Measurements from ENCODE around the gene GPER1.
"Not testable (repeated sequence)": the region's sequence is repeated elsewhere in the genome, so short reads cannot be mapped to it uniquely, and the experiment has no call there.

GPER1 gene

DNA sequence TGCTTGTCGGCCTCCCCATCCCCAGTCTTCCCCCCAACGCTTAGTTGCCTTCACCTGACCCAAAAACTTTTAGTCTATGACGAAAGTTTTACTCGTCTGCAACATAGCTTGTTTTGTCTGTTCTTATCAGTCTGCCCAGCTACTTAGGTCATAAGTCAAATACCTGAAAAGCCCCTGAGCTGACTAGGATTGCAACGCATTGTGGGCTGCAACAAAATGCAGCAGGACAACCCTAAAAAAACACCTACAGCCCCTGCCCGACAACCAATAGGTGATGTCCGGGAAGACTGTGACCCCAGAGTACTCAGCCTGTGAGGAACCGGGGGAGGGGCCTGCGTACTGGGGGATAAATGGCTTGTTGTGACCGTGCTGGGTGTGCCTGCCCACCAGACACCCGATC is 19.3 kb upstream of the GPER1 start:
- DNase-seq (ENCODE audit: low read depth) = no peak

DNA sequence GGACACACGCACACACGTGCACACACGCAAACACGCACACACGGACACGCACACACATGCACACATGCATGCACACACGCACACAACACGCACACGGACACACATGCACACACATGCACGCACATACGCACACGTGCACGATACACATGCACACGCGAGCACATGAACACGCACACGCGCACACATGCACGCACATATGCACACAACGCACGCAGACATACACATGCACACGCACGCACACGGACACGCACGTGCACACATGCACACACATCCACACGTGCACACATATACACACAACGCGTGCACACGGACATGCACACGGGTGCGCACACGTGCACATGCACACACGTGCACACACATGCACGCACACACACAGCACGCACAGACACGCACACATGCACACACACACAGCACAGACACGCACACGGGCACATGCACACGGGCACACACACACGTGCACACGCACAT is 17.3 kb upstream of the GPER1 start:
- DNase-seq (ENCODE audit: low read depth) = no peak

DNA sequence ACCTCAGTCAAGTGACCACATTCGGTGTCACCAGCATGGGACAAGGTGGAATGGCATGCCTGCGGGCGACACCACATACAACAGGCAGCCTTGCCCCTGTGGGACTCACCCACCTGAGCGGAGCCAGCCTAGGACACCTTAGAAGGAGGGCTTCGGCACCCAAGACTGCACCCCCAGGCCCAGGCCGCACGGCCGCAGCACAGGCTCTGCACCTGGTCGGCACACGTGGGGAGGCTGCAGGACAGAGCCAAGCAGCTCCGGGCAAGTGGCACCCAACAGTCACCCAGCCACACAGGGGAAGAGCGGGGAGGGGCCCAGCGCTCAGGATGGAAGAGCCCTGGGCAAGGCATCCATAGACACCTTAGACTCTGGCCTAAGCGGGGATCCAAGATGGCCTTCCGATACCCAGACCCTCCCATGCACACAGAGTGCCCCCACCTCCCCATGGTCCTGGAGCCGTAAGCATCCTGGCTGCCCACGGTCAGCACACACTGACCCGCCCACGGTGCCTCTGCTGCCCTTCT is 16.1 kb upstream of the GPER1 start:
- no peak for DNase-seq (ENCODE audit: low read depth)

DNA sequence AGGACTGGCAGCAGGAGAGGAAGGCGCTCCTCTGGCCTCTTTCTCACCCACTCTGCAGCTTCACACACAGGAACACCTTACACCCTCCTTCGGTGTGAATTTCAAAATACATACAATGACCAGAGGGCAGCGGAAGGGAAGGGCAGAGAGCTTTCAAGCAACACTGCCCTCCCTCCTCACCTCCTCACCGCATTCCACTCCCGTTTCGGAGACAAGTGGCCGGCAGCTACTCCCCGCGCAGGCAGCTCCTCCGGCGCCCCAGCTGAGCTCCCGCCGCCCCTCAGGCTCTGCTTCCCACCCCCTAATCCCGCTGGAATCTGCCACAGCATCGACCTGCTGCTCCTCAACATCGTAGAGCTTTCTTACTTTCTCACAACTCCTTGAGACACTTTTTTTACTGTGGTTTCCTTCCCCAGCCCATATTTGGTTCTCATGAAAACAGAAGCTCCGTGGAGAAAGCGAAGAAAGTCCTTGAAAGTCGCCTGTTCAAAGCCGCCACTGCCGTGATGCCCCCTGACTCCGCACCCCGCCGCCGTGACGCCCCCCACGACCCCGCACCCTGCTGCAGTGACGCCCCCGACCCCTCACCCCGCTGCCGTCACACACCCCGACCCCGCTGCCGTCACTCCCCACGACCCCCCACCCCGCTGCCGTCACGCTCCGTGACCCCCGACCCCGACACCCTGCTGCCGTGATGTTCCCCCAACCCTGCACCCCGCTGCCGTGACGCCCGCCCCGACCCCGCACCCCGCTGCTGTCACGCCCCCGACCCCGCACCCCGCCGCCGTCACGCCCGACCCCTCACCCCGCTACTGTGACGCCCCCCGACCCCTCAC is 14.6 kb upstream of the GPER1 start:
- DNase-seq (ENCODE audit: low read depth) = no peak

DNA sequence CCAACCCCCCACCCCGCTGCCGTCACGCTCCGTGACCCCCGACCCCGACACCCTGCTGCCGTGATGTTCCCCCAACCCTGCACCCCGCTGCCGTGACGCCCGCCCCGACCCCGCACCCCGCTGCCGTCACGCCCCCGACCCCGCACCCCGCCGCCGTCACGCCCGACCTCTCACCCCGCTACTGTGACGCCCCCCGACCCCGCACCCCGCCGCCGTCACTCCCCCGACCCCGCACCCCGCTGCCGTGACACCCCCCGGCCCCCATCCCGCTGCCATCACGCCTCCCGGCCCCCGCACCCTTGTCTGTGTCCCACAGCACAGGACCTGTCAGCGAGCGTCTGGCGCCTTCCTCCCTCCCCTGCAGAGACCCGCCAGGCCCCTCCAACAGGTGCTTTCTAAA is 13.9 kb upstream of the GPER1 start:
- DNase-seq (ENCODE audit: low read depth) = not testable (repeated sequence)

DNA sequence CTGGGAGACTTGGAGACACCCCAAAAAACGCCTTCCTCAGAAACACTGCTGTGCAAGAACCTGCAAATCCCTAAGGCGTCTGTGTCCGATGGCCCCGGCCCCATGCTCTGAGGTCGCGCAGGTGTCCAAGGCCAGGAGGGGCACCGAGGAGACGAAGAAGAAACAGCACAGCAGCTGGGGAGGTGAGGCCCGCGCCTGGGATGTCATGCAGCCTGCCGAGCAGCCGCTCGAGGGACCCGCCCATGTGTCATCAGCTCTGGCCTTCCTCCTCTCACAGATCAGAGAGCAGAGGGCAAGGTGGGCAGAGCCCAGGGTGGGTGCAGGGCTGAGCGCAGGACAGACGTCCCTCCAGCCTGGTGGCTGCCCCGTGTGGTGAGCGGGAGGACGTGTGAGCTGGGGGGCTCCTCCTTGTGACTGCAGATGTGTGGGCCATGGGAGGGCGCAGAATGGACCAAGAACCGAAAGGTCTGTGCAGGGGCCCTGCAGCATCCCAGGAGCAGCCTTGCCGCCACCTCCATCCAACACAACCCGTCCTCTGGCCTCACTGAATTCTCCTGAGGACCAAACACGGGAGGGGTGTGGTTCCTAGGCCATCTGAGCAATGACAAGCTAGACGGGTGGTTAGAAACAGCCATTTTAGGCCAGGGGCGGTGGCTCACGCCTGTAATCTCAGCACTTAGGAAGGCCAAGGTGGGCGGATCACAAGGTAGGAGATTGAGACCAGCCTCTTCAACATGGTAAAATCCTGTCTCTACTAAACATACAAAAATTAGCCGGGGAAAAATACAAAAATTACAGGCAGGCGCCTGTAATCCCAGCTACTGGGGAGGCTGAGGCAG is 13.1 kb upstream of the GPER1 start:
- DNase-seq (ENCODE audit: low read depth) = no peak

DNA sequence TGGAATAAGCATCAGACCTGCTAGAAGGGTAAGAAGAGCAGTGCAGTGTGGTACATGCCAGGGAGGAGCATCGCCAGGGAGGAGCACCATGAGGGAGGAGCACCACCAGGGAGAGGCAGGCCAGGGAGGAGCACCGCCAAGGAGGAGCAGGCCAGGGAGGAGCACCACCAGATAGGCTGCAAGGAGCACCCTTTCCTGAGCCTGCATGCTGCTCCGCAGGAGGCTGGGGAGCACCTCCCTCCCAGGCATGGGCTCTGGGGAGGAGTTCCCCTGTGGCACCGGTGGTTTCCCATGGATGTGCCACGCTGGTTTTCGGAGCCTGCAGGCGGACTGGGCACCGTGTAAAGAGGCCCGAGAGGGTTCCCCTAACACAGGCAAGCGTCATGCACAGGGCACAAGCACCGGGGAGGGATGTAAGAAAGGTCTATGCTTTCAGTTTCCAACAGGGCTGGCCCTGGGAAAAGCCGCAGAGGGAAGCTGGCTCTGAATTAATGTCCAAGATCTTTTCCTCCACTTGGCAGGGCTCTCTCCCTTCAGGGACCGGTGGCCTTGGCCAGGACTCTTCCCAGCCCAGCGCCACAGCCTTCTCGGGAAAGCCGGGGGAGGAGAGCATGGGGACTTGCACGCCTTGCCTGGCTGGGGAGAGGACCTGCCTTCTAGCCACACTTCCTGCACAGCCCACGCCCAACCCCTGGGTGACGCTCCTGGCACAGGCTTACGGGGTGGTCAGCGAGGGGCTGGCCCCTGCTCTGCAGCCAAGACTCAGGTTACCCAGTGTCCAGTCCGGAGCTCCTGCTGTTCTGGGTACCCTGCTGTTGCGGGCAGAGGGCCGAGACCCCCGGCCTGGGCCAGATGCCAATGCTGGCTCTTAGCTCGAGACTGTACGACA is 11.5 kb upstream of the GPER1 start:
- no peak for DNase-seq (ENCODE audit: low read depth)

DNA sequence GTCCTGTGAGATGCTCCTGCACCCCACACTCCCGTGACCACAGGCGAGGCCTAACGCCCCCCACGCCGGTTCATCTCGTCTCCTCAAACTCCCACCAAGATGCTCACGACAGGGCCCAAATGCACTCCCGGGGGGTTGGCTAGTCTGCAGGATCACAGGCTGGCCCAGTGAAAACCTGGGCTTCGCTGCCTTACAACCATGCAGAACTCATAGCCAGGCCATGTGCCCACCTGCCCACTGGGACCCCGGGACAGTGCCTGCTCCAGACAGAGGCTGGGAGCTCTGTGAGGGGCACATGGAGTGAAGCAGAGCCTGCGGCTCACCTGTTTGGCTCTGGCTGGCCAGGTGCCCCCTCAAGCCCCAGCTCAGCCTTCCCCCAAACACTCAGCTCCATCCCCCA is 9.4 kb upstream of the GPER1 start:
- DNase-seq (ENCODE audit: low read depth) = no peak

DNA sequence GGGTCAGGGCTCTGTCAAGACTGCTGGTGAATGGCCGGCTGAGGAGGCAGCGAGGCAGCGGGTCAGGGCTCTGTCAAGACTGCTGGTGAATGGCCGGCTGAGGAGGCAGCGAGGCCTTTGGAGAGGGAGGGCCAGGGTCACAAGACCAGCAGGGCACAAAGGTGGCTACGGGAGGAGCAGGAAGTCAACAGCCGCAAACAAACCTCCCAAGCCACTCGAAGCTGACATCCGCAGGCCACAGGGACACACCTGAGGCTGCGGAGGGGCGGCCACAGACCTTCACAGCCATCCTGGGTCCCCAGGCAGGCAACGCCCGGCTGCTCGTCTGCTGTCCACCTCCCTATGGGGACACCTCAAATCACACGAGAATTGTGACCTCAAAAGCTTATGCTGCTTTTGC is 8.9 kb upstream of the GPER1 start:
- DNase-seq (ENCODE audit: low read depth) = no peak

DNA sequence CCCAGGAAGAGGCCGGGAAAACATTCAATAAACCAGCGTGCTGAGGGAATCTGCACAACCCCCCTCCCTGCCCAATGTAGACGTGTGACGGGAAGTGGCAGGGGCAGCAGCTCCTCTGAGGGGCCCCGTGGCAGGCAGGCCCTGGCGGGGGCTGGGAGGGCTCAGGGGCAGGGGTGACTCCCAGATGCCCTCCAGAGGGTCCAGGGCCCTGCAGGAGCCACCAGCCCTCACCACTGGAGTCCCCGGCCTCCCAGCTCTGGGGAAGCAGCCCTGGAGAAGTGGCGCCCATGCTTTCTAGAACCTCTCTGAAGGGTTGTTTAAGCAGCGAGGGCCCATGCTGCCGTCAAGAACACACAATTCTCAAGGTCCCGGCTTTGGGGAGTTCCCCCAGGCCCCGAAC is 8.4 kb upstream of the GPER1 start:
- DNase-seq (ENCODE audit: low read depth) = no peak

DNA sequence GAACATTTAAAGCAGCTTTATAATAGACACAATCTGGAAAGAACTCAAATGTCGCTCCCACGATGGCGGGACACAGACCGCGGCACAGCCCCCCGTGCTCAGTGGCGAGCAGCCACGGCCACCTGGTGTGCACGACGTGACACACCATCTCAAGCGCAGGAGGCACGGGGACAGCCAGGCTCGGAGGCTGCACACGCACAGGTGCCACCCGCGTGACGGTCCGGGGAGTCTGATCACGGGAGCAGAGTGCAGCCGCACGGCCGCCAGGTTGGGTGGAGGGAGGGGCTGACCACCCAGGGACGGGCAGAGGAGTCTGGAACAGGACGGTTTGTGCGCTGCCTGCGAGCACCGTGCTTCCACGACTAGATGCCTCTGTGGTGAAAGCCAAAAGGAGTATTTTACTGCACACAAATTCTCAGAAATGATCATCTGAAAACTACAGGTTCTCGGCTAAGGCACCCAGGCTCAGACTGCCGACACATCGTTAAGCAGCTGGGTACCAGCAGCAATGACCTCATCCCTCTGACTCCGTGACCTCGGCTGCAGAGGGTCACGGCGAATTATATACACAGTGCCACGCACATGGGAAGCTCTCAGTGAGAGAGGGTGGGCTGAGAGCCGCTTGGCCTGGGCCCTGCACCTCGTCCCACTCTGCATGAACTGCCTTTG is 7.5 kb upstream of the GPER1 start:
- no peak for DNase-seq (ENCODE audit: low read depth)

DNA sequence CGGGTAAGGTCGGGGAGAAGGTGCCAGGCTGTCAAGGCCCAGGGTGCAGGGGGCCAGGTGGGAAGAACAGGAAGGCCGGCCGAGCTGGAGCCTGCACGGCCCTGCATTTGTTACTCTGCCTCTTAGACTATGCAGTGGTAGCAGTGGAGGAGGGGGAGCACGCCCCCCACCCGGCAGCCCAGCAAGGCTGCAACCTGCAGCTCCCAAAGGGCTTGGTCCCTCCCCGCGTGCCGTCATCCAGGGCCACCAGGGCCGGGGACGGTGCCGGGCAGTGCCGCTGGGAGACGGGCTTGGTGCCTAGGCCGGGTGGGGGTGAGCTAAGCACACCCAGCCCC is 7.0 kb upstream of the GPER1 start:
- no peak for DNase-seq (ENCODE audit: low read depth)

DNA sequence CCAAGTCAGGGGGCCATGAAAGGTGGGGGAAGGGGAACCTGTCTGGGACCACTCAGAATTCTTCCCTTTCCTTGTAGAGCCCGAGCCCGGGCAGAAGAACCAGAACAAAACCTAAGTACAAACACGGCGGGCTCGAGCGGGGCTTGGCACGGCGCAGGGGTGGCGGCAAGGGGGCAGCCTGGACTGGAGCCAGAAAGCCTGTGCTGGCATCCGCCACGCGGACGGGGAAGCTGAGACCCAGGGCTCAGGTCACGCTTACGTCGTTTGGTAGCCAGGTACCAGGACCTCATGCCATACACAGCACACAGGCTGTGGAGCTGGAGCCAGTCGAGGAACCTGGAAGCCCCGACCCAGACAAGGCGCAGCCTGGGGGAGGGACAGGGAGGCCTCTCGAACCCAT is 6.6 kb upstream of the GPER1 start:
- DNase-seq (ENCODE audit: low read depth) = no peak

DNA sequence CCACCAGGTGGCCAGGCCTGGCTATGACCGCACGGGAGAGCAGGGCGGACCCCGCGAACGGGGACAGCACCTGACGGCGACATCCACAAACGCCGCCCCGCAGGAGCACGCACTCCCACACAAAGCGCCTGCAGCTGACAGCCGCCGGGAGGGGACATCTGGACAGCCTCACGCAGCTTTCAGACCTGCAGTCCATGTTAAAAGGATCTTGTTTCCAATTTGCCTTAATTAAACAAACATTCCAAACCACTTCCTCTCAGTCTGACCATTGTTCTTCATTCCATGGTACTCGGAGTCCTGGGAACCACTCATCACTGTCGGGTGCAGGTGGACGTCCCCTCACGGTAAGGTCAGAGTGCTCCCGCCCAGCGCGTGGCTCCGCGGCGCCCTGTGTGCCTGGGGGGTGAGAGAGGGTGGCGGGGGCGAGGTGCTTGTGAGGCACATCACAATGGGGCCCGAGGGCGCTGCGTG is 5.9 kb upstream of the GPER1 start:
- DNase-seq (ENCODE audit: low read depth) = no peak

DNA sequence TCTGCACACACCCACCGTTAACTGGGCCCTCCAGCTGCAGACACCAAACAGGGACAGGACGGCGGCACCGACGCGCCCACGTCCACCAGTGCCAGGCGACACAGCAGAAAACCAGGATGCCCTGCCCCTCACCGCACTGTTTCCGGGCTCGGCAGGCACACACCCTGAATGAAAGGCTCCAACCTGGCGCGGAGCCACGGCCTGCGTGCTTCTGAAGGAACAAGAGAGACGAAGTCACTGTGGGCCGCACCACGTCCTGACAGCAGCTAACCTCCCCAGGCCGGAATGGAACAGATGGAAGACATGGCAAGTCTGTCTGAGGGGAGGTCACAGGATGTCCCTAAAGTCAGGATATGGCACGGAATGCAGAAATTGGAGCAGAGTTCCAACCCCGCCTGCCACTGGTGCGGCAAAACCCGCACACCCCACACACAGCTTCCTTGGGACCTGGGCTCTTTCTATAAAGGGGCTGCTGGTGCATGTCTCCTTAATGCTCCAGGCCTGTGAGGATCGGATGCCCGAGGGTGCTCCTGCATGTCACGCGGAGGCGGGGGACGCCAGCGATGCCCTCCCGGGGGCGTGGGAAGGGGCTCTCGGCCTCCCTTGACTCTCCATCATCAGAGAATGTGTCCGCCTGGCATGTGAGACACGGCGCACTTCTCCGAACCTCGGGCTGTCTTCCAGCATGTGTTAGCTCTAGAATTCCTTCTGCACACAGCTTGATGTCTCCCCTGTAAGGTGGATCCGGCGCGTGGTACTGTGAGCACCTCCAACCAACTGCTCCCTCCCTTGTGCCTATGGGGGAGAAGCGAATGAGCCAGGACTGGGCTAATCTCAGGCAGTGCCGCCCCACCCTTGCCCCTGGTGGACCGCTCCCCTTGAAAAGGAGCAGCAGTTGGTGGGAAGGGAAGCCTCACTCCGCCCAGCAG is 3.9 kb upstream of the GPER1 start:
- DNase-seq (ENCODE audit: low read depth) = no peak

DNA sequence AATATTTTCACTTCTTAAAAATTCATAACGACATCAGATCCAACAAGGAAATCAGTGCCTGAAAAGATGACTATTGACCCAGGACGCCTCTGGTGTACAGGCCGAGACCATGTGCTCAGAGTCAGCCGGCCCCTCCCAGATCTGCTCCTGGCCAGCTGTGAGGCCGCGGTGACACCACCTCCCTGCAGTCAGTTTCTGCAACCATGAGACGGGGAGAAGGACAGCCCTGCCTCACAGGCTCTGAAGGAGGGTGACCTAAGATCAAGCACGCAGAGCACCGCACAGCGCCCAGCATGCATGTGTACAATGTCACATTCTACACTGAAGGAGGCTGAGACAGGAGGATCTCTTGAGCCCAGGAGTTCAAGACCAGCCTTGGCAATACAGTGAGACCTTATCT is 2.6 kb upstream of the GPER1 start:
- no peak for DNase-seq (ENCODE audit: low read depth)

DNA sequence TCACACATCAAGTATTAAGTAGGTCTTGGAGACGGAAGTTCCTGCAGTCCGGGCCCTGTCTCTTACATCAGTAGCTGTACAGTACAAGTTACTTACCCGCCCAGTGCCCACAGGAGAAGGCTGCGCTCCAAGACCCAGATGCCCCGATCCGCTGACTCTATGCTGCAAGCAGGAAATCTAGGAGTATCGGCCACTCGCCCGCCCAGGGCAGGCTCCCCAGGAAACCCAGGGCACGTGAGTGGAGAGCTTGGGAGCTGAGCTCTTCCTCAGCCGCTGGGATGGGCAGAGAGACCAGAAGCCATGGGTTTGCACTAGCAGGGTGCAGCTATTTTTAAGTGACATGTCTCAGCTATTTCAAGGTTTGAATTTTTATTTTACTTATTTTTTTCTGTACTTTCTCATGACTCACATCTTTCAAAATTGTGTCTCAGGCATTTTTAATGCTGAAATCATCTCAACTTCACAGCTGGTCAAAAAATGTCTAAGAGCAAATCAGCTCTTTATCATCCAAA is 1.9 kb upstream of the GPER1 start:
- no peak for DNase-seq (ENCODE audit: low read depth)

DNA sequence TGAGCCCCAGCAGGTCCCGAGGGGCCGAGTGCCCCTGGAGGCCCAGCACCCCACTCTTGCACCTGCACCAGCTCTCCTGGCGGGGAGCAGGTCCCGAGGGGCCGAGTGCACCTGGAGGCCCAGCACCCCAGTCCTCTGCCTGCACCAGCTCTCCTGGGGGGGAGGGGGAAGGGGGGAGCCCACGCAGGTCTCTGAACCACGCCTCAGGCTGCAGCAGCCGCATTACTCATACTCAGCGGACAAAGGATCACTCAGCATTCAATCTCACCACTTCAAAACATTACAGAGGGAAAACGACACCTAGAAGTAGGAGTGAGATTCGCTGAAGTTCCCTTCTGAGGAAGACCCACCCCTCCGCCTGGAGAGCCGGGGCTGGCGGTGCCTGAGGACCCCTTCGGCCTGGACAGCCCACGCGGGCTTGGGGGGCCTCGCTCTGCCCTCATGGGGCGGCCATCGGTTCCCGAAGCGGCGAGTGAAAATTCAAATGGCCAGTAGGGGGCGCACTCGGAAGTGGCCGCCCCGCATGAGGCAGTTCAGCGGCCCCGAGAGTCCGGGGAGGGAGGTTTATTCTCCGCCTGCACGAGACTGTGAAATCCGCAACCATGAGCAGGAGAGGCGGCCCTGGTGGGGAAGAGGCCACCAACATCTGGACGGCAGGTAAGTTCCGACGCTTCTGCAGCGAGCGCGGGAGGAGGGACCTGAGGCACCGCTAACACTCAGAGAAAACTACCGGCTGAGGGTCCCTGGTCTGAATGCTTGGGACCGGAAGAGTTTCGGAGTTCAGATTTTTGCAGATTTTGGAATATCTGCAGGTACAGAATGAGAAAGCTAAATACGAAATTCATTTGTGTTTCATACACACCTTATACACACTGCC is 1.1 kb upstream of the GPER1 start:
- DNase-seq (ENCODE audit: low read depth) = peak; percentile 27

DNA sequence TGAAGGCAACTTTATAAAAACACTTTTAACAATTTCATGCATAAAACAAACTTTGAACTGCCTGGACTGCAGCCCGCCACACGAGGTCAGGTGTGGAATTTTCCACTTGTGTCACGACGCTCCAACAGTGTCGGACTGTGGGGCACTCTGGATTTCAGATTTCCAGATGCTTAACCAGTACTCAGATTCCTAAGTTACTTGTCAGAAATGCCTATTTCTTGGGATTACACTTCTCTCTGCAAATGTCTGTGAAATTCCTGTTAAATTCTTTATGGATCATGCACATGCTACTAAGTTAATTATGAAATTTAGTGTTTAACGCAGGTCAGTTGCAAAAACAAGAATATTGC is 473 bp upstream of the GPER1 start:
- peak; percentile 23 for DNase-seq (ENCODE audit: low read depth)

Data from GM04504 (cell line).